Measurements from ENCODE around the gene ARMC3. TPM values are rescaled to one million over a fixed set of nuclear protein-coding genes. Genes with fewer than 3 reads are reported as not detected.
"Not testable (repeated sequence)": the region's sequence is repeated elsewhere in the genome, so short reads cannot be mapped to it uniquely, and the experiment has no call there.

The ARMC3 gene
- total RNA-seq, 1 experiment from 2014 or later, result 0.61 TPM

DNA sequence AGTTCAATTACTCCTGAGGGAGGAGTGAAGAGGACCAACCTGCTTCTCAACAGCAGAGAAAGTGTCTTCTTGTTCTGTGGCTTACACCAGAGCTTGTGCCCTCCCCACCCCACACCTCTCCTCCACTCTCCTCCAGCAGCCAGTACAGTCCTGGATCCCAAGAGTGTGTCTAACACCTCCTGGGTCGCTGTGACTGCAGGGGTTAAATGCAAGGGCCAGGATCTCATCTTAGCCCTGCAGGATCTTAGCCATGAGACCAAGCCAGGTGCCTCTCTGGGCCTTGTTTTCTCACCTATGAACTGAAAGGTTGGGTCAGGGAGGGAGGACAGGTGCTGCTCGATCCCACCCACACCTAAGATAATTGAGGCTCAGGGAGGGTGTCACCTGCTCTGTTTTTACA, 133.1 kb downstream of the ARMC3 start:
- Mint-ChIP-seq H3K4me3 (ENCODE audit: unreplicated experiment) (no peak overlapping the region), H3K27ac (ENCODE audit: unreplicated experiment) (no peak overlapping the region), H3K27me3 (ENCODE audit: insufficient read depth, unreplicated experiment) (no peaks in the 10 kb centered on the region), H3K36me3 (ENCODE audit: insufficient read depth, unreplicated experiment) (no peaks in the 10 kb centered on the region), H3K9me3 (ENCODE audit: unreplicated experiment) (no peaks in the 10 kb centered on the region), H3K4me1 (ENCODE audit: low read depth, unreplicated experiment) (no peaks in the 10 kb centered on the region)
- Histone ChIP-seq H3K36me3 (ENCODE audit: control insufficient read depth, insufficient read depth, low read length) (no peaks in the 10 kb centered on the region), H3K9me3 (peaks cover 5% of the 10 kb centered on the region; the same call in 1 of the 2 replicates), H3K4me1 (no peaks in the 10 kb centered on the region), H3K27me3 (replicated peaks; ENCODE audit: control insufficient read depth, insufficient read depth, low read length) (no peaks in the 10 kb centered on the region), H3K4me3 (ENCODE audit: low read depth, low read length) (no peak overlapping the region)
- POLR2A ChIA-PET, result no interaction called here
- intact Hi-C loops (cut with micrococcal nuclease; ENCODE audit: unreplicated experiment), result no loop called here
- CTCF ChIA-PET, result no interaction called here
- TF ChIP-seq, protein P1, sequence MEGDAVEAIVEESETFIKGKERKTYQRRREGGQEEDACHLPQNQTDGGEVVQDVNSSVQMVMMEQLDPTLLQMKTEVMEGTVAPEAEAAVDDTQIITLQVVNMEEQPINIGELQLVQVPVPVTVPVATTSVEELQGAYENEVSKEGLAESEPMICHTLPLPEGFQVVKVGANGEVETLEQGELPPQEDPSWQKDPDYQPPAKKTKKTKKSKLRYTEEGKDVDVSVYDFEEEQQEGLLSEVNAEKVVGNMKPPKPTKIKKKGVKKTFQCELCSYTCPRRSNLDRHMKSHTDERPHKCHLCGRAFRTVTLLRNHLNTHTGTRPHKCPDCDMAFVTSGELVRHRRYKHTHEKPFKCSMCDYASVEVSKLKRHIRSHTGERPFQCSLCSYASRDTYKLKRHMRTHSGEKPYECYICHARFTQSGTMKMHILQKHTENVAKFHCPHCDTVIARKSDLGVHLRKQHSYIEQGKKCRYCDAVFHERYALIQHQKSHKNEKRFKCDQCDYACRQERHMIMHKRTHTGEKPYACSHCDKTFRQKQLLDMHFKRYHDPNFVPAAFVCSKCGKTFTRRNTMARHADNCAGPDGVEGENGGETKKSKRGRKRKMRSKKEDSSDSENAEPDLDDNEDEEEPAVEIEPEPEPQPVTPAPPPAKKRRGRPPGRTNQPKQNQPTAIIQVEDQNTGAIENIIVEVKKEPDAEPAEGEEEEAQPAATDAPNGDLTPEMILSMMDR (IDR thresholded peaks at IDR 0.05; ENCODE audit: insufficient read depth in 1 of 2, low read depth in 1 of 2, low read length in 1 of 2, severe bottlenecking in 1 of 2, unreplicated experiment in 1 of 2), result no peak
- no peak for DNase-seq
- no TSS peak for BruUV-seq (replicated peaks)

DNA sequence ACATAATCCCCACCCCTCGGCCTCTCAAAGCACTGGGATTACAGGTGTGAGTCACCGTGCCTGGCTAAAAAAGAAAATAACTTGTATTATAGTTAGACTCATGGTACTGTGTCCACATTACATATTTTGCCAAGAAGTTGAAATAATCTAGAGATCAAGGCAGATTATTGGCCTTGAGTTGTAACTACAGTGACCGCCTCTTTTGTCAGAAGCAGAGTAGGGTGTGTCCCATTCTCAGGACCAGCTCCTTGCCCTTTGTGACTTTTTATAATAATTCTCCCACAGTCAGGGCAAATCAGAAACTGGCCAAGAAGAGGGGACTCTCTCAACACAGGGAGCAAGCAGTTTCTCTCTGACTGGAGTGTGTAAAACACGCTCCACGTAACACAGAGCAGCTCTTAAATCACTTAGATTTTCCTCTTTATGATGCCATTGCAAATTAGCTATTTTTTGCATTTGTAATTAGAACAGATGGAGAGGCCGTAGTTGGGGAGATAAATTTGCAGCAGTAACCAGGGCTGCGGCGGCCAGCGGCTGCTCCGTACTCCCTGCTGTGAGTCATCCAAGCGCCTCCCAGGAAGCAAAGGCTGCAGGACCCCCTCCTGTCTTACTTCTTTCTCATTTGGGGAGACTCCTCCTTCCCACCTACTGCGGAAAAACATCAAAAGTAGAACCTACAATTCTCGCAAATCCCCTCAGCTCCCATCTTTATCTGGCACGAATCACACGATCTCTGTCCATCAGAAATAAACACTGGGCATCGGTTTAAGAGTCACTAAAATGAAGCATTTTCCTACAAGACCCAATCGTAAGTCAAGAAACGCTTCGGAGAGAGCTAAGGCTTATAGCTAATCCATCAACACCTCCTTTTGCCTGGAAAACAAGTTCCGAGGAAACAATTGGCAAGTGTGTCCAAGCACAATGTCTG, 135.5 kb downstream of the ARMC3 start:
- CTCF ChIA-PET, result interaction anchor here (1.1 kb wide), 1 partner anchor 11 kb away, joined by 3 read pairs; no protein-coding TSS in a partner anchor
- POLR2A ChIA-PET, result interaction anchor here (0.6 kb wide), 1 partner anchor 412 kb away, joined by 3 read pairs; no protein-coding TSS in a partner anchor
- Histone ChIP-seq H3K4me3 (ENCODE audit: low read depth, low read length) (no peak overlapping the region), H3K27me3 (replicated peaks; ENCODE audit: control insufficient read depth, insufficient read depth, low read length) (no peaks in the 10 kb centered on the region), H3K4me1 (no peaks in the 10 kb centered on the region), H3K36me3 (ENCODE audit: control insufficient read depth, insufficient read depth, low read length) (no peaks in the 10 kb centered on the region), H3K9me3 (peaks cover 5% of the 10 kb centered on the region; the same call in 1 of the 2 replicates)
- H3K27ac Mint-ChIP-seq (ENCODE audit: unreplicated experiment), result no peak overlapping the region
- no peak for DNase-seq
- H3K9me3 Mint-ChIP-seq (ENCODE audit: unreplicated experiment), result no peaks in the 10 kb centered on the region
- intact Hi-C loops (cut with micrococcal nuclease; ENCODE audit: unreplicated experiment), result no loop called here
- no peaks in the 10 kb centered on the region for H3K36me3 Mint-ChIP-seq (ENCODE audit: insufficient read depth, unreplicated experiment)
- no peaks in the 10 kb centered on the region for H3K27me3 Mint-ChIP-seq (ENCODE audit: insufficient read depth, unreplicated experiment)
- TF ChIP-seq, protein P1 (IDR thresholded peaks at IDR 0.05; ENCODE audit: insufficient read depth in 1 of 2, low read depth in 1 of 2, low read length in 1 of 2, severe bottlenecking in 1 of 2, unreplicated experiment in 1 of 2), result no peak
- H3K4me1 Mint-ChIP-seq (ENCODE audit: low read depth, unreplicated experiment), result no peaks in the 10 kb centered on the region
- no peak overlapping the region for H3K4me3 Mint-ChIP-seq (ENCODE audit: unreplicated experiment)
- no TSS peak for BruUV-seq (replicated peaks)

DNA sequence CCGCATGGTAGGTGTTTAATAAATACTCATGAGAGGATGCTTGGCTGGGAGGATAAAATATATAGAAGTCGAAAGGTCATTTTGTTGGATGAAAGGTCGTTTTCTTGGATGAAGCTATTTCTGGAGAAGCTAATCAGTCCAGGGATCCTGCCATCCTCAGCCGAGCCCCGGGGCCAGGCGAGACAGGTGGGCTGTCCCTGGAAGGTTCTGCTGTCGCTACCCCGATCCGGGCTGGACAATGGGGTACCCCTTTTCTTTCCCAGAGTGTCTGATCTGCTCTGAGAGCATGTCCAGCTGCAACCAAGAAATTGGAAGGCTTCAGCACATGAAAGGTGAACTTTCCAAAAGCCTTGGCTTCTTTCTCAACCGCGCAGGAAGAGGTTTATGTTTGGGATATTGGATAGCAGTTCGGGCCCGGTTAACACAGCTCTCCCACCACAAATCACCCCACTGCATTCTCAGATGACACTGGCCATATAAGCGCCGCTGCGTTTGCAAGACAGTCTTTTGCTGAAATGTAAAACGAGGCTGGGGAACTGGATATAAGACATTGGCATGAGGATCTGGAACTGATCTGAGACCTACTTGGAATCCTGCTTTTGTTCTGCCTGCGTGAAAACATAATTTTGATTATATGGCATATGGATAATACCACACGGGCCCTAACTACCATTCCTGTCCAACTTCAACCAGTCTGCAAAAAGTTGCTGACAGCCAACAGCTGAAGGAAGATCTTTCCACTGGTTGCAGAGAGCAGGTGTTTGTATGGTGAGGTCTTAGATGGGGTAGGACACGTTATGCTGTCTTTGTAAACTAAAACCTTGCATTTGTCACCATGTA, 136.3 kb downstream of the ARMC3 start:
- H3K27ac Mint-ChIP-seq (ENCODE audit: unreplicated experiment), result no peak overlapping the region
- intact Hi-C loops (cut with micrococcal nuclease; ENCODE audit: unreplicated experiment), result no loop called here

DNA sequence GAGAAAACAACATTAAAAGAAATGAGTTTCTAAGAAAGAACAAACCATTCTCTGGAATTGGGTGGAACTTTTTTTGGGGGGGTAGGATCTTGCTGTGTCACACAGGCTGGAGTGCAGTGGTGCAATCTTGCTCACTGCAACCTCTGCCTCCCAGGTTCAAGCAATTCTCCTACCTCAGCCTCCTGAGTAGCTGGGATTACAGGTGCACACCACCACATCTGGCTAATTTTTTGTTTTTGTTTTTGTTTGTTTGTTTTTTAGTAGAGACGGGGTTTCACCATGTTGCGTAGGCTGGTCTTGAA, 136.9 kb downstream of the ARMC3 start:
- CTCF ChIA-PET; H3K4me3 Mint-ChIP-seq (ENCODE audit: unreplicated experiment); H3K27me3 Mint-ChIP-seq (ENCODE audit: insufficient read depth, unreplicated experiment); H3K4me3 ChIP-seq (ENCODE audit: low read depth, low read length); POLR2A ChIA-PET; H3K27ac Mint-ChIP-seq (ENCODE audit: unreplicated experiment); H3K27me3 ChIP-seq (replicated peaks; ENCODE audit: control insufficient read depth, insufficient read depth, low read length); BruUV-seq (replicated peaks); H3K4me1 ChIP-seq; DNase-seq; H3K36me3 Mint-ChIP-seq (ENCODE audit: insufficient read depth, unreplicated experiment); H3K36me3 ChIP-seq (ENCODE audit: control insufficient read depth, insufficient read depth, low read length); H3K9me3 Mint-ChIP-seq (ENCODE audit: unreplicated experiment); H3K4me1 Mint-ChIP-seq (ENCODE audit: low read depth, unreplicated experiment); H3K9me3 ChIP-seq: not testable (repeated sequence)
- intact Hi-C loops (cut with micrococcal nuclease; ENCODE audit: unreplicated experiment), result loop anchor here (5.0 kb wide), 1 partner anchor 492 kb away; no protein-coding TSS in a partner anchor

More for the DNA sequence above, 136.3 kb downstream of the ARMC3 start:
- no peaks in the 10 kb centered on the region for H3K36me3 Mint-ChIP-seq (ENCODE audit: insufficient read depth, unreplicated experiment)
- H3K4me3 ChIP-seq (ENCODE audit: low read depth, low read length), result no peak overlapping the region
- no peaks in the 10 kb centered on the region for H3K27me3 Mint-ChIP-seq (ENCODE audit: insufficient read depth, unreplicated experiment)
- ChIA-PET CTCF (interaction anchor here (1.1 kb wide), 1 partner anchor 10 kb away, joined by 3 read pairs; no protein-coding TSS in a partner anchor), POLR2A (interaction anchor here (0.6 kb wide), 1 partner anchor 413 kb away, joined by 3 read pairs; no protein-coding TSS in a partner anchor)
- H3K9me3 Mint-ChIP-seq (ENCODE audit: unreplicated experiment), result no peaks in the 10 kb centered on the region
- no peak for DNase-seq
- TF ChIP-seq, protein P1 (IDR thresholded peaks at IDR 0.05; ENCODE audit: insufficient read depth in 1 of 2, low read depth in 1 of 2, low read length in 1 of 2, severe bottlenecking in 1 of 2, unreplicated experiment in 1 of 2), result no peak
- H3K27me3 ChIP-seq (replicated peaks; ENCODE audit: control insufficient read depth, insufficient read depth, low read length), result no peaks in the 10 kb centered on the region
- BruUV-seq (replicated peaks), result no TSS peak
- no peak overlapping the region for H3K4me3 Mint-ChIP-seq (ENCODE audit: unreplicated experiment)
- peaks cover 5% of the 10 kb centered on the region; the same call in 1 of the 2 replicates for H3K9me3 ChIP-seq
- H3K4me1 ChIP-seq, result no peaks in the 10 kb centered on the region
- H3K4me1 Mint-ChIP-seq (ENCODE audit: low read depth, unreplicated experiment), result no peaks in the 10 kb centered on the region
- no peaks in the 10 kb centered on the region for H3K36me3 ChIP-seq (ENCODE audit: control insufficient read depth, insufficient read depth, low read length)
